HK-2 (cell line): ENCODE measurements around the gene RPGR.

Experiments used
- DNase-seq: peaks from one replicate; pipeline ENCODE4 v3.0.0-alpha.2; 2018; ENCODE audit not compliant: unreplicated experiment

RPGR gene

DNA sequence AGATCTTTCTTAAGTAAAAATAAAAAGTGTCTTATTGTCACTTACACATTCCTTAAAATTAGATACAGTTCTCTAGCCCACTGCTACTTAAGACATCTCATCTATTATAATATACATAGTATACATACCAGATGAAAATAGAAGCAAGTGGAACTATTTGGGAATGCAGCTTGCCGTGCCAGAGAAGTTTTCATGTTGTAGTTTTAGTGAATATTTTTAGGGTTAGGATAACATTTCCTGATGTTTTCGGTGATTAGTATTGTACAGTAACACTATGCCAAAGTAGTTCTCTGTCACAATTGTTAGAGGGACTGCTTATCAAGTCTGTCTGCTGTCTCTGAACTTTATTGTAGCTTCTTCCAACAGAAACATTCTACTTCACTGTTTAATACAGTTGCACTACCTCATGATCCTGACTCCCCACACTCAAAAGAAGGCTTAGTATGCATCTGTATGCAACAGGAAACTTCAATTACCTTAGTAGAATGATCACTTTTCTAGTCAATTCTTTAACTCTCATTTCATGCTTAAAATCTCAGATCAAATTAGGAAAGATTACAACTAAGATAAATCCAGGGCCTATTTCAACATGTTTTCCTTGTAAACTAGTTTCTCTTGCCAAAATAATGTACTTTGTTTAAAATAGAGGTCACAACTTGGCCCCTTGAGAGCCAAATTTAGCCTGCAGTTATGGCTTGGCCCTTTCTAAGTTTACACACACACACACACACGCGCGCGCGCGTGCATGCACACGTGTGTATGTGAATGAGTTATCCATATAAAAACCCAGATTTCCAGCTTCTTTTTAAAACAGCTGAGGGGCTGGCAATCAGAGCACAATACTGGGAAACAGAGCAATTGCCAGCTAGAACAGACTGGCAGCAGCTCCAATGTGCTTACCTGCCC is 64.3 kb downstream of the RPGR start:
- no peak for DNase-seq

DNA sequence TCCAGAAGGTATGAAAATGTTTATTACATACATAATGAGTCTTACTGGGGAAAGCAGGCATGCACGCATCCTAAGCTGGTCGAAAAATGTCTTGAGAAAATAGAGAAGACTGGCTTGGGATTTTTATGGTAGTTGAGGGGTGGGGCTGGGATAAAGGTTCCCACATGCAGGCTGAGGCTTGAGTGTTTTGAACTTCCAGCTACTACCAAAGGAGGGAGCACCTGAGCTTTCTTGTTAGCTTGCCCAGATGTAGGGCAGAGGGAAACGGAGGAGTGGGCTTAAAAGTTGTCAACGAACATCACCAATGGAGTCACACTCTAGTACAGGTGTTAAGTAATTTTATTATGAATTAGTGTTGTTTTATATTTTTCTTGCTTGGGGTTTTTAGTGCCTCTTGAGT is 67.1 kb downstream of the RPGR start:
- peak; percentile 9 for DNase-seq

DNA sequence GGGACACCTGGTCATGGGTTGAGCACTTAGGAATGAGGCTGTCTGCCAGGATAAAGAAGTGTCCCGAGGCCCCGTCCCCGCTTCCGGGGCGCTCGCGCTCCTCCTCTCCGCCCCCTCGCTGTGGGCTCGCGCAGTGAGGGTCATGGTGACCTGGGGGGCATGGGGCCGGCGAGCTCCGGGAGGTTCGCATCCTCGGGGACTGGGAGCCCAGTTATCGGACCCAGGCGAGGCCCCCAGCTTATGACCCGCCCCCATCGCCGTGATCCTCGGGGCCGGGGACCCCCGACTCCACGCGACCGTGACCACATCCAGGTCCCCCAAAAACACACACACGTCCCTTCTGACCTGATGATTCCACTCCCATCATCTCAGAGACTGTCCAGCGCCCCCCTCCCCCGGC is 71.3 kb downstream of the RPGR start:
- DNase-seq, result no peak

DNA sequence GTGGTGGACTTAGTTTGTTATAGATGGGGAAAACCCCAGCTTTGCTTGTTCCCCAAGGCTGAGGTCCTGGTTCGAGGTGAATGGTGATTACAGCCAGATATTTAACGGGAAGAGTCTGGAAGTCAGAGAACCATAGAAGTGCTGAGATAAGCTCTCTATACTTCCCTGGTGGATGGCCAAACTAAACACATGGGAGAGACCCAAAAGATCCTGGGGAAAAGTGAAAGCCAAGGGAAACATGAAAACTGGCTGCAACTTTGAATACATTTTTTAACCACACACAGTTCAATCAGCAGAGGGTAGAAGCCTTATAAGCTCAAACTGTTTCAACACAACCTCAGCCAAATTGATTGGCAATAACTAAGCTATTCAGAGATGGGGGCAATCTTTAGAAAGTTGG is 77.3 kb downstream of the RPGR start:
- no peak for DNase-seq

DNA sequence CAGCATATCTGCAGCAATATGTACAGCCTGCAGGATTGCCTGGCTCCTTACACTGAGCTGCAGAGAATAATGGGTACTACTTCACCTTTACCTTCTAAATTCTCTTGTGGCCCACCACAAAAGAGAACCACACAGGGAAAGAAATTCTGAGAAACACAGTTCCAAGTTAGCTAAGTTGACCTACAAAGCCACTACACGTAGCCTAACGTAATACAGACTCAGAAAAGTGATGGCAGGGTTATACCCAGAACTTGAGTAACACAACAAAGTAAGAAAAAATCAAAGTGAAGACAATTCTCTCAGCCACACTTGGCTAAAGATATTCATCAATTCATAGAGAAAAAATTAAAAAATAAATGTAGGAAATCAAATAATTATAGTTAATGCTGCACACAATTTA is 80.3 kb downstream of the RPGR start:
- no peak for DNase-seq

- no peak for DNase-seq
Measured at GRCh38 chrX:38240541-38240940, 86.8 kb downstream of the RPGR start.

- no peak for DNase-seq
Measured at GRCh38 chrX:38236901-38237615, 90.3 kb downstream of the RPGR start.

DNA sequence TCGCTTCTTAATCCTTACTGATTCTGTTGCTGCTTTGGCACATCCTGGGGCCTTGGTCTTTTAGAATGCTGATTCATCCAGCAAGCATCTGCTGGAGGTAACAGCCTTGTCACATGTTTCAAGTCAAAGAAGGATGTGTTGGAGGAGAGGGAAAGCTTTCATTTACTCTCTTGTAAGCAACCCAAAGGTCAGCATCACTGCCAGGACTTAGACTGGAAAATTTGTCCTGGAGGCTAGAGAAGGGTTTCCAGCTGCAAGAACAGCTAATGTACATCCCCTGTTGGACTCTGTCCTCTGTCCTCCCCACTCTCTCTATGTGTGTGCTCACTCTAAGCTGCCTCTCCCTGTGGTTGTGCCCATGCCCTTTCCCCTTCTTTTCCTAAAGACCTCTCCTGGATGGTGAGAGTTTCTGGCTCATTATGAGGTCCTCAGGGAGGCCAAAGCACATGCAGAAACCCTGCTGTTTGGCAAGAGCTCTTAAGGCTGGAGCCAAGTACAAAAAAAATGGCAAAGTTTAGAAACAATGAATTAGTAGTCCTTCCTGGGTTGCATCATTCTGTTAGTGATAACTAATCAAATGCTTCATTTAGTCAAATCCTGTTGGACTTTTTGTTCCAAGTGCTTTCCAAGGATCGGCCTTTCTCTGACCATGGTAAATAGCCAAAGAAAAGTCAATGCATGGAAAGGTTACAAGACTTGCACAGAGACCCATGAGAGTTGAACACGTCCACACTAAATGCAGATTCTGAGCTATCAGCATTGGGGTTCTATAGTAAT is 93.2 kb downstream of the RPGR start:
- peak; percentile 20 for DNase-seq

GRCh38 chrX:38232079-38232686 is 95.1 kb downstream of the RPGR start:
- DNase-seq, result no peak

- no peak for DNase-seq
Measured at GRCh38 chrX:38225093-38225492, 102.2 kb downstream of the RPGR start.

- no peak for DNase-seq
Measured at GRCh38 chrX:38224160-38224559, 103.1 kb downstream of the RPGR start.

- no peak for DNase-seq
Measured at GRCh38 chrX:38221391-38221929, 105.8 kb downstream of the RPGR start.

DNA sequence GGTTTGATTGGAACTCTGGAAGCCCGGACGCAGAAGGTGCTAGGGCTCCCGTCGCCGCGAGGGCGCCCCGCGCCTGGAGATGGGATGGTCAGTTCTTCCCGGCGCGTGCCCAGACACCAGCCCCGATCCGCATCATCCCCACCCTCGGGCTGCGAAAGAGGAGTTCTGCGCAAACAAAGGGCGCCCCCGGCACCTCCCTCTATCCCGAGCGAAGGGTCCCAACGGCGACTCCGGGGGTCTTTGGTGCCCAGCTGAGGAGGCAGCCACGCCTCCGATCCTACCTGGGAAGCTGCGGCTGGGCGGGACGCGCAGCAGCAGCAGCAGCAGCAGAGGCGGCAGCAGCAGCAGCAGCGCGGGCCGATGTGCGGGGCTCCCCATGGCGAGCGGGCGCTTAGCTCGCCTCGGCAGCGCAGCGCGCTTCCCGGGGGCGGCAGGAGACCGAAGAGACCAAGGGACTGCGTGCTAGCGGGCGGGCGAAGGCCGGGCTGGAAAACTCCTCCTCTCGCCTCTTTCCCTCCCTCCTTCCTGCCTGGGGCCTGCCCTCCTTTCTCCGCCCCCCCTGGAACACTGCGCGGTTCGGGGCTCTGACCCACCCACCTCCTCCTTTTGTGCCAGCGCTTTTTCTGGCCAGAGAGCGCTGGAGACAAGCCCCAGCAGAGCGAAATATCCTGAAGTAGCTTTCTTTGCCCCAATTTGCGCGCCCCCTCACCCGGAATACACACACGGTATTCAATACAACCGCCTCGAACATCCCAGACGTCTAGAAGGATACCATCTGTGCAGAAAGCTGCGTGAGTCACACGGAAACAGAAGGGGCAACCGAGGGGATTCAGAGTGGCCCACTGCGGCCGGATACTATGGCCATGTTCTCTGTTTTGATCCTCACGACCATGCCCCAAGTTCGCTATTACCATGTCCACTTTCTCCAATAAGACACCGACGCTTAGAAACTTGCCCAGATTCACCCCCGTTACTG is 106.6 kb downstream of the RPGR start, which contains the start of gene SRPX:
TSS of gene SRPX (minus strand) at position 457 of the 976 bp plus-strand sequence. CDS start at position 378, 79 bp downstream.
- DNase-seq, result peak; percentile 37

DNA sequence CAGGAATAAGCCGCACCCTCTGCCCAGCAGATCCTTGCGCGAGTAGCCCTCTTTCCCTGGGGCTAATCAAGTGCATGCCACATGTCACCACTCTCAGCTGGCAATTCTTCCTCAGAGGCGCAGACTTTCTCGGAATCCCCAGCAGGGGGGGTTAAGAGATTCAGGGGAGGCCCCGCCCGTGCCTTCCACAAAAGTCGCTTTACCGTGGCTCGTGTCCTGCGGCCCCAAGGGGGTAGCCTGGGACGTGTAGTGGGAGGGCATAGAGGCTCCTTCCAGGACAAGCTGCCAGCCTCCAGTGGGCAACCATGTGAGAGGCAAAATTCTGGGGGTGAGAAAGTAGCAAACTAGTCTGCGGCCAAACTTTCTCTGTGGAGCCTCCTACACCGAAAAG is 107.3 kb downstream of the RPGR start:
- peak; percentile 59 for DNase-seq
